ENCODE data around the gene KLF6. TPM values are rescaled to one million over a fixed set of nuclear protein-coding genes. Genes with fewer than 3 reads are reported as not detected.

Gene KLF6
- total and polyA plus RNA-seq, 2 of the 4 experiments (the other 2 are of a cell fraction), result 69.0 to 123 TPM

DNA sequence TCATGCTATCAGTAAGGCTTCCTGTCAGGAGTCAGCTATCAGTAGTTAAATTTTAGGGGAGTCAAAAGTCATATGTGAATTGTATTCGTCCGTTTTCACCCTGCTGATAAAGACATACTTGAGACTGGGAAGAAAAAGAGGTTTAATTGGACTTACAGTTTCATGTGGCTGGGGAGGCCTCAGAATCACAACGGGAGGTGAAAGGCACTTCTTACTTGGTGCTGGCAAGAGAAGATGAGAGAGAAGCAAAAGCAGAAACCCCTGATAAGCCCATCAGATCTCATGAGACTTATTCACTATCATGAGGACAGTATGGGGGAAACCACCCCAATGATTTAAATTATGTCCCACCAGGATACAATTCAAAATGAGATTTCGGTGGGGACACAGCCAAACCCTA, 47.1 kb downstream of the KLF6 start:
- H4K8ac ChIP-seq (ENCODE audit: low read depth in 2 of 2, low read length in 2 of 2), result no peak overlapping the region
- intact Hi-C loops (cut with micrococcal nuclease) (no loop called here), dilution Hi-C loops (cut with HindIII; ENCODE audit: low sequenced_read_pairs, unreplicated experiment) (no loop called here), in situ Hi-C loops (cut with MboI; ENCODE audit: low sequenced_read_pairs) (no loop called here)
- WGBS, 2 experiments (ENCODE audit: extremely low coverage in 2 of 2, insufficient read length in 1 of 2), result 86% methylated on average over 2 of the region's 4 CpGs; no CpG with 5 or more reads in 1 of the 2 experiments
- no peak overlapping the region for H3K23ac ChIP-seq (ENCODE audit: low read depth, low read length)
- no peak overlapping the region for H3K27ac ChIP-seq (ENCODE audit: insufficient read depth, low read length)
- CTCF ChIA-PET, result no interaction called here
- H3K4me1 ChIP-seq (ENCODE audit: control insufficient read depth, insufficient read depth, low read length), result peaks cover 3% of the 10 kb centered on the region; the same call in 1 of the 2 replicates
- no peaks in the 10 kb centered on the region for H3K27me3 ChIP-seq (ENCODE audit: control insufficient read depth, insufficient read depth, low read length)
- no peak overlapping the region for H2BK120ac ChIP-seq (ENCODE audit: low read depth, low read length)
- H4K20me1 ChIP-seq (ENCODE audit: insufficient read depth, low read length), result no peaks in the 10 kb centered on the region
- H3K14ac ChIP-seq (replicated peaks; ENCODE audit: low read depth, low read length), result no peak overlapping the region; the same call in 1 of the 2 replicates
- DNase-seq, result no peak
- no peak overlapping the region for H2AK5ac ChIP-seq (ENCODE audit: low read depth, low read length)
- no peak overlapping the region for H3K9ac ChIP-seq (ENCODE audit: low read depth, low read length)
- BruUV-seq (replicated peaks), result no TSS peak
- POLR2A ChIA-PET (ENCODE audit: unreplicated experiment), result no interaction called here
- no peaks in the 10 kb centered on the region for H3K9me1 ChIP-seq (ENCODE audit: insufficient read depth, low read length)
- no peak overlapping the region for H3K18ac ChIP-seq (ENCODE audit: low read depth, low read length)
- no peak overlapping the region for H3K4me2 ChIP-seq (ENCODE audit: low read depth, low read length)
- H3K56ac ChIP-seq (ENCODE audit: extremely low read depth, insufficient read depth, low read length), result no peak overlapping the region
- no peak overlapping the region for H3K4ac ChIP-seq (ENCODE audit: low read depth, low read length)
- no peak for TF ChIP-seq RAD21 (IDR thresholded peaks at IDR 0.05; ENCODE audit: low read length)
- no peak for TF ChIP-seq SMC3 (IDR thresholded peaks at IDR 0.05; ENCODE audit: low read depth, low read length)
- no peak overlapping the region for H3K4me3 ChIP-seq (ENCODE audit: insufficient read depth, low read depth, low read length)
- no peaks in the 10 kb centered on the region for H3K36me3 ChIP-seq (ENCODE audit: control insufficient read depth, insufficient read depth, low read length)
- no peaks in the 10 kb centered on the region for H3K9me3 ChIP-seq (ENCODE audit: control insufficient read depth, insufficient read depth, low read length)
- no peaks in the 10 kb centered on the region for H3K79me1 ChIP-seq (ENCODE audit: low read depth in 1 of 2, low read length in 2 of 2)
- no peak overlapping the region for H2BK15ac ChIP-seq (ENCODE audit: low read depth, low read length)
- H4K5ac ChIP-seq (ENCODE audit: low read depth, low read length), result no peak overlapping the region
- H4K91ac ChIP-seq (ENCODE audit: insufficient read depth, low read depth, low read length), result no peak overlapping the region
- no peak overlapping the region for H2BK5ac ChIP-seq (ENCODE audit: low read depth, low read length, poor library complexity, severe bottlenecking)
- H2BK20ac ChIP-seq (ENCODE audit: low read depth, low read length), result no peak overlapping the region
- no peak overlapping the region for H2AFZ ChIP-seq (replicated peaks; ENCODE audit: low read length, poor library complexity)
- ATAC-seq (ENCODE audit: low read depth), result no peak
- no peak overlapping the region for H2AK9ac ChIP-seq (replicated peaks; ENCODE audit: low read depth, low read length, poor library complexity)
